HG02870 (cell line): ENCODE measurements around the gene MMP25.

Experiments used
- ATAC-seq: cut with Tn5 transposase; IDR thresholded peaks from one replicate; pipeline ENCODE4 v1.9.1; 2021; ENCODE audit warnings: mild to moderate bottlenecking, moderate library complexity; ENCODE audit not compliant: unreplicated experiment

MMP25 gene

GRCh38 chr16:3015865-3016521, 30.4 kb upstream of the MMP25 start:
- no peak for ATAC-seq

DNA sequence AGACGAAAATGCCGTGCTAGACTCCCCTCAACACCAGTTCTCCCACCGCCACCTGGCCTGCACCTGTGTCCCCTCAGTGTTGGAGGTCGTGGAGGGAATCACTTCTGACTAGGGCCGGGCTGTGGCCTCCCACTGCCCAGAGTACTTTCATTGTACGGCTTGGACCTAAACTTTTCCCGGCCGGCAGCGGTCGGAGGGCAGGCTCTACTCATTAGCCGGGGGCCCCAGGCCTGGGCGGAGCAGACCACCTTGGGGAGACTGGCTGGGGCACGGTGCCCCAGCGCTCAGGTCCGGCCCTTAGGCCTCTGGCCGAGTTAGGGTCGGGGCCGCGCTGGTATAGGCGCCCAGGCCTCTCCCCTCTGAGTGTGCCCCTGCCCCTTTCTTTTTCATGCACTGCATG, 29.0 kb upstream of the MMP25 start:
- no peak for ATAC-seq

DNA sequence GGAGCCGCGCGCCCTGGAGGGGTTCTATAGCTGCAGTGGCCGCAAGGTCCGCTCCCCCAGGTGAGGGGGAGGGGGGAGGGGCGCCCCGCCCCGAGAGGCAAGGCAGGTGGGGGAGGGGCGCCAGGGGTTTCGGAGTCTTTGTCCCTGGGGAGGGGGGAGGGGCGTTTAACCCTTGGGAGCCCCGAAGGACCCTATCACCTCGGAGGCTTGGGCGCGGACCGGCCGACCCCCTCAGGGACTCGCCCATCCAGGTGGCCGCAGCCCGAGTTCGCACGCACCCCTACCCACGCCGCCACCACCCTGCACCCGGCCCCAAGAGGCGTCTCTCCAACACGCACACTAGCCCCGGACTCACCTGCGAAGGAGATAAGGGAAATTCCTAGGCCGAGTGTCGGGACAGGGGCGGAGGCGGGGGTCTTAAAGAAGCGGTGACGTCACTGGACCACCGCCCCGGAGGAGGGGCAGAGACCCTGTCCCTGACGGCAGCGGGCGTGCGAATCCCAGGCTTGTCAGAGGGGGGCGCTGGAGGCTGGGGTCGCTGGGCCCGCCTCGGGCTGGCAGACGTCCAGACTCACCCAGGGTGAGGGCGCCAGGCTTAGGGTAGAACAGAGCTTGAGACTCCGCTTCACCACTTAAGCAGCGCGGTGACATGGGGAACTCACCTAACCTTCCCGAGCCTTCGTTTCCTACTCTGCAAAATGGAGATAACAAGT, 28.4 kb upstream of the MMP25 start, which contains the start of gene CLDN6:
Gene CLDN6, minus strand, starts transcription at position 390 of the 713 bp plus-strand sequence. CDS start 2,162 bp downstream, outside the sequence.
- ATAC-seq = no peak

DNA sequence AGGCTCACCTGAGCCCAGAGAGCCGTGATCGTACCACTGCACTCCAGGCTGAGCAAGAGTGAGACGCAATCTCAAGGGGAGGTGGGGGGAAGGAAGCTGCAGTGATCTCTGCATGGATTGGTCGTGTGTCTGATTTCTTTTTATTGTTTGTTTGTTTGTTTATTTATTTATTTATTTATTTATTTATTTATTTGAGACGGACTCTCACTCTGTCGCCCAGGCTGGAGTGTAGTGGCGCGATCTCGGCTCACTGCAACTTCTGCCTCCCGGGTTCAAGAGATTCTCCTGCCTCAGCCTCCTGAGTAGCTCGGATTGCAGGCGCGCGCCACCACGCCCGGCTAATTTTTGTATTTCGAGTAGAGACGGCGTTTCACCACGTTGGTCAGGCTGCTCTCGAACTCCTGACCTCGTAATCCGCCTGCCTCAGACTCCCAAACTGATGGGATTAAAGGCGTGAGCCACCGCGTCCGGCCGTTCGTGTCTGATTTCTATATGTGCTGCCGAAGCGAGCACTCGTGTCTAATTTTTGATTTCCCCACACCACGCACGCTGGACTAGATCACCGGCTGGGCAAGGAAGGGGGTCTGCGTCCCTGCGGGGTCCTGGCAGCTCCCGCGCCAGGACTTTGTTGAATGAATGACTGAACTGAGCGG, 26.6 kb upstream of the MMP25 start:
- ATAC-seq = no peak

- ATAC-seq = no peak
Measured at GRCh38 chr16:3020247-3020603, 26.1 kb upstream of the MMP25 start, which contains the start of gene TNFRSF12A. TNFRSF12A (plus strand) TSS chr16:3020368; CDS start chr16:3020398, 30 bp downstream.

- ATAC-seq = no peak
Measured at GRCh38 chr16:3020604-3021448, 25.5 kb upstream of the MMP25 start.

- ATAC-seq = no peak
Measured at GRCh38 chr16:3021449-3022207, 24.7 kb upstream of the MMP25 start.

DNA sequence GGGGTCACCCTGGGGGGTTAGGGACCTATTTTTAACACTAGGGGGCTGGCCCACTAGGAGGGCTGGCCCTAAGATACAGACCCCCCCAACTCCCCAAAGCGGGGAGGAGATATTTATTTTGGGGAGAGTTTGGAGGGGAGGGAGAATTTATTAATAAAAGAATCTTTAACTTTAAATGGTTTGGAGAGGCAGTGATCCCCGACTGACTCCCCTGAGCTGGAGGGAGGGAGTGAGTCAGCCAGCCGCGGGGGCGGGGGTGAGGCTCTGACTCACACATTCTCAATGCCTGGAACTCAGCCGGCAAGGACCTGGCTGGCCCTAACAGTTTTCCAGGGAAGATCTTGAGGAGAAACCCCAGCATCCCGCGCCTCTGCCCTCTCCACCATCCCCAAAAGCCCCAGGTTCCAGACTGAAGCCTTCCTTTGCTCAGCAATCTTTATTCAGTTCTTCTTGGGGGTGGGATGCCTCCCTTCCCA, 24.1 kb upstream of the MMP25 start:
- no peak for ATAC-seq

GRCh38 chr16:3022684-3023414, 23.5 kb upstream of the MMP25 start:
- no peak for ATAC-seq

- ATAC-seq = no peak
Measured at GRCh38 chr16:3023415-3023668, 23.0 kb upstream of the MMP25 start.

- ATAC-seq = peak; percentile 75
Measured at GRCh38 chr16:3023669-3024478, 22.5 kb upstream of the MMP25 start, which contains the start of the genes HCFC1R1 and THOC6. HCFC1R1 (minus strand) TSS chr16:3023942; CDS start chr16:3023941, 1 bp downstream. THOC6 (plus strand) TSS chr16:3024035; CDS start chr16:3024327, 292 bp downstream.

GRCh38 chr16:3025032-3026002, 21.0 kb upstream of the MMP25 start:
- no peak for ATAC-seq

- ATAC-seq = no peak
Measured at GRCh38 chr16:3026003-3026378, 20.4 kb upstream of the MMP25 start.

GRCh38 chr16:3026609-3027488, 19.5 kb upstream of the MMP25 start:
- no peak for ATAC-seq

DNA sequence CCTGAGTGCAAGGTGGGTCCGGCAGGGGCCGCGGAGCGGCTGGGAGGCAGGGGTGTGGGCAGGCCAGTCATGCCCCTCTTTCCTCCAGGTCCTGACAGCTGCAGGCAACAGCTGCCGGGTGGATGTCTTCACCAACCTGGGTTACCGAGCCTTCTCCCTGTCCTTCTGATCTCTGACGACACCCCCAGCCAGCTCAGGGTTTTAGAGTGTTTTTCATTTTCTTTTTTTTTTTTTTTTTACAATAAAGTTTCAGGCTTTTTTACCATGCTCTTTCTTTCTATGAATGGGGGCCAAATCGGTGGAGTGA, 18.9 kb upstream of the MMP25 start:
- no peak for ATAC-seq

DNA sequence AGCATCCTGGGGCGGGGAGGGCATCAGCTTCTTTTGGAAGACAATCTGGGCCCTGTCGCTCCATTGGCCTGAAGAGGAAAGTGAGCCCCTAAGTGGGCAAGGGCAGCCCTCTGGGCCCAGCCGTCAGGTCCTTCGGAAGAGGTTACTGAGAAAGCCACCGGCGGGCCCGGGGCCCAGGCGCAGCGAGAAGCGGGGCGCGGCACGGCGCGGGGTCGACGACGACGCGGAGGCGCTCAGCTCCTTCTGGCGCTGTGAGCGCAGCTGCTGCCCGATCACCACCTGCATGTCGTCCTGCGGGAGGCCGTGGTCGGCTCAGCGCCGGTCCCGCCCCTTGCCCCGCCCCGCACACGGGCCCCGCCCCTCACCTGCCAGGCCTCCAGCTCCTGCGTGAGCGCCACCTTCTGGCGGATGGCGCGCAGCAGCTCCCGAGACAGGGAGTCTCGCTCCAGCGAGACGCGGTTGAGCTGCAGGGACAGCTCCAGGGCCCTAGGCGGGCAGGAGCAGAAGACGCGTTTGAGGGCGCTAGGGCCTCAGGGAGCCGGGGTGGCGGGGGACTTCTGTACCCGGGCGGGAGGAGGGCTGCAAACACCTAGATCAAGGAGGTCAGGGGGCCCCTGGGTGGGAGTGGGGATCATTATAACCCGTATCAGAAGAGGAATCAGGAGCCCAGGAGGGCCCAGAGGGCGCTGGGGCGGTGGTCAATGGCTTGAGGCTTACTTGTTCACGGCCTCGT, 18.2 kb upstream of the MMP25 start:
- no peak for ATAC-seq
